Superior temporal gyrus (tissue), 1 donor: Measurements from ENCODE around the gene SEZ6.
A peak's percentile ranks its signal among the peaks of the same experiment; 100 is the strongest.

Experiments
- DNase-seq: peaks from one replicate; pipeline ENCODE4 v3.0.0-alpha.2; 2016; ENCODE audit errors: extremely low spot score

Gene SEZ6

DNA sequence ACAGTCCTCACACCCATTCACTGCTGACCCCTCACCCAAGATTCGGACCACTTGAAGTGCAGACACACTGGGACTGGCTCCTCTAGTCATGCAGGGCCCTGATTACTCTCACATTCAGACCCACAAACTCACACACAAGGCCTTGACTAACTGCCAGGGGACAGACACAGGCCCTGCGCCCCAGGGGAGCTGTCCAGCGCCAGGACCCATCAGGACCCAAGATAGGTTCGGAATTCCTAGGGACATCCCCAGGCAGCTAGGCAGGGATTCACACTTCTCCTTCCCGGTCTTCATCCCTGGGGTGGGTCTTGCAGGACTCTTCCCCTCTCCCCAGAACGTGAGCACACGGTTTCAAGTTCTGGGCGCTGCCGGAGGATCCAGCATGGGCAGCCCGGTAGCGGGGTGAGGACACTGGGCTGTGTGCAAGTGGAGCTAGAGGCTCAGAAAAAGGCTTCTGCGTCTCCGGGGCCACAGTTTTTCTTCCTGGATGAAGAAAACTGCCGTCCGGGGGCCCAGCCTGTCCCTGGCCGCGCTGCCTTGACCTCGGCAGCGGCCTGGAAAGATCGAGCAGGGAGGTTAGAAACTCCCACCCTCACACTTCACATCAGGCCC, 1.6 kb downstream of the SEZ6 start:
- DNase-seq, result no peak

DNA sequence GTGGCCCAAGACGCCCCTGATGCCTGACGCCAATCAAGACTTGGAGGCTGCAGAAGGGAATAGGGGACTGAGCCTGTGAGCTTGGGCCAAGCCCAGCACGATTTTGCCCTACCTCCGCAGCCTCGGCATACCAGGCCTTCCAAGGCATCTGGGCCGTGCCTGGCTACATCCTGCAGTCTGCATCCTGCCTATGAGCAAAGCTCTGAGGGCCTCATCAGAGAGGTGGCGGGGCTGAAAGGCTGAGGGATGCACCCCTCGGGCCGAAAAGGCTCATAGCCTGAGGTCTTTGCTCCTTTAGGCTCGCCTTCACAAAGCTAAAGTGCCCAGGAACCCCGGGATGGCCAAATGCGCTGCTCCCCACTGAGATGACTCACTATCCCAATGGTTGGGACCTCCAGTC, 2.5 kb downstream of the SEZ6 start:
- no peak for DNase-seq

DNA sequence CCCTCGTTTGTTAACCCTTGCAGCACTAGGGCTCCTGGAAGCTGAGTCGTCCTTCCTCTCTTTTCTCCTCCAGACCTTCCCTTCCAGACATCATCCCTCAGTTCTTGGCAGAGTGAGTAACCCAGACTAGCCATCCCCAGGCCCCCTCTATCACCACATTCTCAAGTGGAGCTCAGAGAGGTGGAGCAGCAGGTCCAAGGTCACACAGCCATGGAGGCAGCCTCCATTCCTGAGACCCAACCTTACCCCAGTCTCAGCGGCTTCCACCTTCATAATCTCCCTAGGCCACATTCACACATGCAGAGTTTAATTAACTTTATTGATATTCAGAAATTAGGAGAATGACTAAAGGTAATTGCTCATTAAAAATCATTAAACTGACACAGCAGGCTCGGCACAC, 3.0 kb downstream of the SEZ6 start:
- no peak for DNase-seq

GRCh38 chr17:29000973-29001372, 4.9 kb downstream of the SEZ6 start:
- DNase-seq, result no peak

DNA sequence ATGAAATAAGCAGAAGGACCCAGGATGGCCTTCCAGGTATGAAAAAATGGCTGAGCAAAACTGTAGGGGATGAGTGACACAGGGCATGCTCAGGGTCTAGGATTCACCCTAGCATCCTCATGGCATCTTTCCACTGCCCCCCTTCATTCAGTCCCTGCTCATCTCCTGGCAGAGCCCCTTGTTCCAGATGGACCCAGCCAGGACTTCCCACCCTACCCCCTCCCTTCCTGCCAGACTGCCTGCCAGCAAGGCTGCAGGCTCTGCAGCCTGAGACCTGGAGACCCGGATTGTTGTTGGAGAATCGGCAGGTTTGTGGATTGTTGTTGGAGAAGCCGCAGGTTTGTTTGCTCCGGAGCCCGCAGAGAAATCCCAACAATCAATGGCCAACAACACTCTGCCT, 6.6 kb downstream of the SEZ6 start:
- no peak for DNase-seq

DNA sequence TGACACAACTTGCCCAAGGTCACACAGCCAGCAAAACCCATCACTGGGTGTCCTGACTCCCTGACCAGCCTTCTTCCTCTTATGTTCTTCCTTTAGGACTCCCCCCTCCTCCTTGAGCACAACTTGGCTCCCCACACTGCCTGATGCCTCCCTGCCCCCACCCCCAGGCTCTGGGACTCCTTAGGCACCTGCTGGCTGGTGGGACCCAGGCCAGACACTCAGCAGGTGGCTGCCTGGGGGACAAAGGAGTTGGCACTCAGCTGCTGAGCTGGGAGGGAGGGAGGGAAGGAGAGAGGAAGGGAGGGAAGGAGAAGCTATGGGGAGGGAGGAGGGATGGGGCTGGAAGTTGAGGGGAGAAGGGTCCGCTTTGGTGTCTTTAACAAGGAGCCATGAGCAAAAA, 8.0 kb downstream of the SEZ6 start:
- no peak for DNase-seq

DNA sequence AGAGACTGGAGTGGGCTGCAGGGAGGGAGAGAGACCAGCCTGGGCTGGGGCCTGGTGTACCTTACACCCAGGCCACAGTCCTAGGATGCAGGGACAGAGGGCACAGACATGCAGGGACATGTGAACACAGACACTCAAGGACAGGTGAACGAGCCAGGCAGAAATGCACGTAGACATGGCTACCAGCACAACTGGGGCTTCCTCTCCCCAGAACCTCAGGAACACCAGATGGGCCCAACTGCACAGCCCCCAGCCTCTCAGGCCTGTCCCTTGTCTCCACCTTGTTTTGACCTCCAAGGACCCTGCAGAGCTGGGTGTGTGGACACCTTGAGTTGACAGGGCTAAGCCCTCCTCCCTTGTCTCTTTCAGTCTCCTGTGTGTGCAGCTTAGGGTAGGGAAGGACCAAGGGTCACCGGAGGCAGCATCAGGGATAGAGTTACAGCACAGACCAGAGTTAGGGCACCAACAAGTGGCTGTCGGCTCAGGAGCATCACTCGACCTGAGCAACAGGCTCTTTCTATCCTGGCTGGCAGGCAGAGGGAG, 9.2 kb downstream of the SEZ6 start:
- DNase-seq, result no peak

DNA sequence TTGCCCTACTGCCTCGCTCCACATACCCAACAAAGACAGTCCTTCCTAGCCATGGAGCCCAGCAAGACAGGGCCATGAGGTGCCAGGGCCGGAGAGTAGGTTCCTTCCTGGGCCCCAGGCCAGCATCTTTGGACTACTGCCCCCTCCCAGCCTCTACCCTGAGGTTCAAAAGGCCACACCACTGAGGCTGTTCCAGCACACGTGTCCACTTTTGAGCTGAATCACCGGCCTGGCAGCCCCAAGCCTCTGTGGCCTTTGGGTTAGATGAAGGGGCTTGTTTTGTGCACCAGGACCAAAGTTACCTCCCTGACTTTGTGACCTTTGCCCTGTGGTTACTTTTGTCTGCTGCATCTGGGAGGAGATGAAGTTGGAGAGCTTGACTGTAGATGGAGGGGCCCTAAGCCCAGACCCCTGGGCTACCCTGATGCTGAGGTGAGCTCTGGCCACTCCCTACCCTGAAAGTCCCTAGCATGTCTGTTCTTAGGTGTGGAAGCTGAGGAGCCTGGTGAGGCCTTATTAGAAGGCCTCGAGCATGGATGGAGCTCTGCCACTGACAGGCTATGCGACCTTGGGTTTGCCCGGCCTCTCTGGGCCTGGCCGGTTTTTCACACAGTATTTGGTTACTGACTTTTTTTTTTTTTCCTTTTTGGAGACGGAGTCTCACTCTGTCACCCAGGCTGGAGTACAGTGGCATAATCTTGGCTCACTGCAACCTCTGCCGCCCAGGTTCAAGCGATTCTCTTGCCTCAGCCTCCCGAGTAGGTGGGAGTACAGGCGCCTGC, 12.0 kb downstream of the SEZ6 start:
- no peak for DNase-seq

- DNase-seq, result no peak
Measured at GRCh38 chr17:28992625-28993600, 12.9 kb downstream of the SEZ6 start.

DNA sequence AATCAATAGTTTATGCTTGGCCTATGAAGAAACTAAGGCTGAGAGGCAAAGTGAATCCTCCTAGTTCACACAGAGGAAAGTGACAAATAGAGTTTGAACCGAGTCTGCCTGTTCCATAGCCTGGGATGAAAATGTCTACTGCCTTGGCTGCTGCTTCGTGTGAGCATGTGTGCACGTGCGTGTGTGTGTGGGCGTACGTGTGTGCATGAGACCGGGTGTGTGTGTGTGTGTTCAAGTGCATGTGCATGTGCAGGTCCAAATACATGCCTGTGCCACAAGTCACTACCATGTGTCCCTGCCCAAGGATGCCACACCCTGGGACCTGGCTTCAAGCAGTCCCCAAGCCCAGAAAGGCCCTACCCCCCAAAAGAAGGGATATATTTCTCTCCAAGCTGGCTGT, 13.6 kb downstream of the SEZ6 start:
- no peak for DNase-seq

DNA sequence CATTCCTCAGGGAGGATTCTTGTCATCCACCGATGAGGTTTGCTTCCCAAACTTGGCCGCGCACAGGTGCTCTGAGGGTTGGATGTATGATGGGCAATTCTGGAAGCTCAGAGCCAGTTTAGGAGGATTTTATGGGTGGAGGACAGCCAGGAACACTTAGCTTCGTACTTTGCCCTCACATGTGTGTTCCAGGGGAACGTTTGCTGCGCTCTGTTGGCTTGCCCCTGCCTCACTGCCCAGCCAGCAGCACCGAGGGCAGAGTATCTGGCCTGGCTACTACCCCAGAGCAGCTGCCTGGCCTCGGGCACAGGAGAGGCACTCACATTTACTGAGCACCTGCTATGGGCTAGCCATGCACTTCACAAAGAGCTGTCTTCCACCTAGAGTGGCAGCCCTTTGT, 14.1 kb downstream of the SEZ6 start:
- DNase-seq, result no peak

- no peak for DNase-seq
Measured at GRCh38 chr17:28989028-28989427, 16.8 kb downstream of the SEZ6 start.

- DNase-seq, result no peak
Measured at GRCh38 chr17:28988475-28988874, 17.4 kb downstream of the SEZ6 start.

GRCh38 chr17:28986714-28987655, 18.8 kb downstream of the SEZ6 start:
- no peak for DNase-seq

- no peak for DNase-seq
Measured at GRCh38 chr17:28985950-28986713, 19.7 kb downstream of the SEZ6 start.

DNA sequence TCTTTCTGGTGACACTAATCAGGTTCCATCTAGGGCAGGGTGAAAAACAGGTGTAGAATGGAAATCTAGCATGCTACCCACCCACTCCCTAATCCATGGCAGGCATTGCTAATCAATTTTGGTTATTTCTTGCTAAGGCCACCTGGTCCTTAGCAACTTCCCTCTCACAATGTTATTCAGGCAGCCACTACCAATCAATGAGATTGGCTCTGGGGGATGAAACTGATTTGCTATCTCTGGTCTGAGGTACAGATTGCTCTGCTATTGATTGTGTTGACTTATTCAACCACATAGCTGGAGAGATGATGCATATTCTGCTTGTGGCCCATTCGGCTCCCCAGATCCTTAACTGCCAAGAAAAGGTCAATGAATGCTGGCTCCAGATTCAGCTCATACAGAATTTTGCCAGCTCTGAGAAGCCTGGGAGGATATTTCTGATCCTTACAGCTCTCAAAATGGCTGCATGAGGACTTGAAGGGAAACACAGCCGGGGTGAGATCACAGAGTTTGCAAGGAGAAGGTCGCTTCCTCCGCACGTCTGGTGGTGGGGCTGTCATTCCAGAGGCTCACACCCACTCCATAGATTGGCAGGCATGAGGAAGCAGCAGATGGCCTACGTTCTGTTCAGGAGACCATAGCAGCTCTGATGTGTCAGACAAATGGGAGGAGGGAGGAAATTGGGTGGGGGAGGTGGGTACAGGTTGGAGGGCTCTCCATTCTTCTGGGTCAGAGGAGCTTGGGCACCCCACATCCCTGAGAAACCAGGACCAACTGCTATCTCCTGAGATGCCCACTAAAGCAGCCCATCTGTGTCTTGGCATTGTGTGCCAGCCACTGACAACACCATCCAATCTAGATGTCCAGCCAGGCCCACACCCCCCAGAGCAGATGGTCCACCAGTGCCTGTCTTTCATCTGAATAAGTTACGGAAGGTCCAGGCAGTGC, 22.3 kb downstream of the SEZ6 start:
- DNase-seq, result peak; percentile 52

- no peak for DNase-seq
Measured at GRCh38 chr17:28982131-28982793, 23.6 kb downstream of the SEZ6 start.

DNA sequence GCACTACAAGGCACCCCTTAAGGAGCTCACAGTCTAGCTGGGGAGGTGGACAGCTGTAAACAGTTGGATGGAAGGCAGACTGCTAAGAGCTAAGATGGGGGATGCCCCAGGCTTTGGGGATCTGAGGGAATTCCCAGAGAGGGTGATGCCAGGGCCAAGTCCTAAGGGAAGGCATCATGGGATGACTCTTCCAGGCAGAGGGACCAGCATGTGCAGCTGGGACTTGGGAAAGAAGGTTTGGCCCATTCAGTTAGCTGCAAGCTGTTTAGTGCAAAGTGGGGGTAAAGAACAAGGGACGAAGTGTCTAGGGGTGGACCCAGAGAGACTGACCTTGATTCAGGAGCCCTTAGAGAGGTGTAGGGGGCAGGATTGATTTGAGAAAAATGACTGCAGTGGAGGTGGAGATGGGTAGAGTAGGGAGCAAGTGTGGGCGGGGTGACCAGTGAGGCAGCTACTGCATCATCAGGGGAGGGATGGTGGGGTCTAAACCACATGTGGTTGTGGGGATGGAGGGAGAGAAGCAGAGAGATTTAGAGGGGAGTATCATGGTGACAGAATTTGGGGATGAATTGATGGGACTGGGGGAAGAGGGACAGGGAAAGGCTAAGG, 27.4 kb downstream of the SEZ6 start:
- no peak for DNase-seq
